GM04504 (cell line): Measurements from ENCODE around the gene PRKAA2.

Experiments used
- DNase-seq: peaks from one replicate; pipeline ENCODE4 v3.0.0-alpha.2; 2012; ENCODE audit warnings: low read depth

PRKAA2 gene

DNA sequence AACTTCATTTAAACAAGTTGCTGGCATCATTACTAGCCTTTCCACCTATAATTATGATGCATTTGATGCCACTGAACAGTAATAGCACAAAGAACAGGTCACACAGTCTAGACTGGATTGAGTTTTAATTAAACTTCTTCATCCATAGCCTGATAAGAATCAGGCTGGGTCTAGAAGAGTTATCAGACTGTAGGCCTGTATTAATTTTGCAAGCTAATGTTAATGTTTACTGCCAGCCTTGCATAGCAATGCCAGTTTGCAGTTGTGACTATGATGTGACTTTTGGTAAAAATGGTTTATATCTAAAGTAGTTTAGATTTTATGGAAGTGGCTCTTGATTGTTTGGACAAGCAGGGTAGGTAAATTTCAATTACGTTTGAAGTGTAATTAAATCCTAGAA is 68.0 kb downstream of the PRKAA2 start:
- DNase-seq, result no peak

- DNase-seq, result no peak
Measured at GRCh38 chr1:56715156-56715555, 70.0 kb downstream of the PRKAA2 start.

DNA sequence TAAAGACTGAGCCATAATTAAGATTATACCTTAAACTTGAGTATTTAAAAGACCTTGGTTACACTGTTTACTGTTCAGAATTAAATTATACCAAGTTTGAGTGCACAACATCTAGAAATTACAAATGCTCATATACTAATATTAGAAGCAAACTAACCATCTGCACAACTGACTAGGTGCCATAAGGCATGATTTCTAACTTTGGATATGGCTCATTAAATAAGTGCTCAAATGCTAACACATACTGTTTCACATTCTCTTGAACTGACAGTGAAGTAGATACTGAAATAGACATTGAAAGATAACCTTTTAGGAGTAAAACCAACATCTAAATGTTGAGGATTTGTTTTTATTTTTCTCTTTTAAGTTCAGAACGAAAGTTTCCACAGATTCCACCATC is 74.1 kb downstream of the PRKAA2 start:
- DNase-seq, result no peak

- DNase-seq, result no peak
Measured at GRCh38 chr1:56726706-56727105, 81.6 kb downstream of the PRKAA2 start.

- DNase-seq, result no peak
Measured at GRCh38 chr1:56728964-56729363, 83.8 kb downstream of the PRKAA2 start.

DNA sequence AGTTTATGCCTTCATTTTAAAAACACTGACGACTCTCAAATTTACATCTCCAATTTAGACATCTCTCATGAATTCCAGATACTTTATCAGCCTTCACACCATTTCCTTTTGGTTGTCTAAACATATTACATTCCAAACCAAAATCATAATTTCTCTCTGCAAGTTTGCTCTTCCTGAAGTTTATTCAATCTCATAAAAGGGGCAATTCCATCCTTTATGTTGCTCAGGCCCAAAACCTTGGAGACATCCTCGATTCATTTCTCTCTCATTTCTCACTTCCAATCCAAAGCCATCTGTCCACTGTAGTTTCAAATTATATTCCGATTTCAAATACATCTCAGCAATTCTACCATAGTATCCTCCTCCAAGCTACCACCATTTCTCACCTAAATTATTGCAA is 100.1 kb downstream of the PRKAA2 start:
- DNase-seq, result no peak

DNA sequence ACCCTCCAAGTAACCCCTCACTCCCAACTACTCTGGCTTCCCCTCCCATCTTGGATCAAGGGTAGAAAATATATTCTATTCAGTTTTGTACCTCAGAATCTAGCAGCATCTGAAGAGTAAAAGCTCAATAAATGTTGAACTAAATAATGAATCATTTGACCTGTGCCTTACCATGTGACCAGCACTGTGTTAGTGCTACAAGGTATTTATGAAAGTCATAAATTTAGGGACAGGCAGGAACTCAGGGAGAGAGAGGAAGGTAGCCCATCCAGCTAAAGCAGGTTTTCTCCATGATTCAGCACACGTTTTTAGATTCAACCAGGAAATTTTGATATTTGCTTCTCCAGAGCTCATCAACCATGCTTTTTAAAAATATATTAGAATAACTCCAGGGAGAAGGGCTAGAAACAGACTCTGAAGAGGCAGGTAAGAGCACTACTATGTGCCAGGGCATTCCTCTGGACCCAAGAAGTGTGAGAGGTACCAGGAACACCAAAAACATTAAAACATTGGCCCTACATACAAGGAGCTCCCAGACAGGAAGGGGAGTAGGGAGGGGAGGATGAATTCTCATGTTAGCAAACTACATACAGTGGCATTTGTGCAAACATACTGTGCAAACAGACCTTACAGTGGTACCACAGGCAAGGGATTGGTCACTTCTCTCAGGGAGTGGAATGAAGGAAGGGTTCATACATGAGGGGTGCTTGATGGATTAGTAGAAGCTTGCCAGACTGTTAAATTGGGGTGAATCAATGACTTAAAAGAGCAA is 109.8 kb downstream of the PRKAA2 start:
- DNase-seq, result no peak

DNA sequence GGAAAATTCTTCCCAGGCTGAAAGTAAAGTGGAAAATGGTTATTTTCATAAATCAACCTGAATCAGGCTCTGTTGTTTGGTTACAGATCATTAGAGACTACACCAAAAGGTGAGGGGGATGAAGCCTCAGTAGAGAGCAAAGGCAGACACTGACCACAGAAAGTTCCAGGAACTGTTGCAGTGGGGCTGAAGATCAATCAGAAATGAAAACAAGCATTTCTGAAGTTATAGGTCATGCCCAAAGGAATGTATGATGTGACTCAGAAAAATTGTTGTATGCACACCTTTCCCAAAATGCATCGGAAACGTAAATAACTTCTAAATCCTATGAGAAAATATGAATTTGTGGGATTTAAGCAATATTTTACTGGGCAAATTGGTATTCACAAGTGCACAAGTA is 110.8 kb downstream of the PRKAA2 start:
- DNase-seq, result no peak

GRCh38 chr1:56758135-56758534 is 113.0 kb downstream of the PRKAA2 start:
- DNase-seq, result no peak

GRCh38 chr1:56758794-56759193 is 113.7 kb downstream of the PRKAA2 start:
- DNase-seq, result no peak
